RWPE2 (cell line): ENCODE data around the gene TCF7L2.

Experiments used
- ATAC-seq: fragments of 200-7000 bp; cut with Tn5 transposase; 3 replicates; pipeline ENCODE4 v1.9.1; 2021; ENCODE audit warnings: low read depth
- DNase-seq: peaks from one replicate; pipeline ENCODE4 v3.0.0-alpha.2; 2020; ENCODE audit warnings: low spot score
- H3K27ac ChIP-seq: fragments of 450-650 bp; 2 replicates; pipeline ENCODE4 v1.5.1; 2017; ENCODE audit warnings: mild to moderate bottlenecking; ENCODE audit not compliant: poor library complexity, severe bottlenecking
- H3K27me3 ChIP-seq: fragments of 250-450 bp; sonication (Bioruptor Pico); 2 replicates; pipeline ENCODE4 v1.5.1; 2021; ENCODE audit warnings: mild to moderate bottlenecking, moderate library complexity; ENCODE audit not compliant: insufficient read depth, poor library complexity, severe bottlenecking
- H3K36me3 ChIP-seq: fragments of 250-450 bp; sonication (Bioruptor Pico); 2 replicates; pipeline ENCODE4 v1.5.1; 2020; ENCODE audit warnings: low read depth, mild to moderate bottlenecking, moderate library complexity
- H3K4me1 ChIP-seq: fragments of 250-450 bp; sonication (Bioruptor Pico); 2 replicates; pipeline ENCODE4 v1.5.1; 2021; ENCODE audit warnings: mild to moderate bottlenecking, moderate library complexity; ENCODE audit not compliant: insufficient read depth, poor library complexity, severe bottlenecking
- H3K4me3 ChIP-seq: fragments of 250-450 bp; sonication (Bioruptor Pico); 2 replicates; pipeline ENCODE4 v1.5.1; 2021; ENCODE audit warnings: mild to moderate bottlenecking, moderate library complexity; ENCODE audit not compliant: severe bottlenecking
- H3K9me3 ChIP-seq: fragments of 250-450 bp; sonication (Bioruptor Pico); 2 replicates; pipeline ENCODE4 v1.5.1; 2021; ENCODE audit warnings: mild to moderate bottlenecking, moderate library complexity; ENCODE audit not compliant: severe bottlenecking
- CTCF ChIP-seq: fragments of 450-650 bp; IDR thresholded peaks from one replicate; pipeline ENCODE4 v1.5.1; 2017; ENCODE audit warnings: mild to moderate bottlenecking, moderate library complexity; ENCODE audit not compliant: poor library complexity, severe bottlenecking

The TCF7L2 gene

GRCh38 chr10:113026679-113027078 lies 76.6 kb downstream of the TCF7L2 start:
- H3K4me3 ChIP-seq: no peak overlapping the region

GRCh38 chr10:113027230-113027573 lies 77.2 kb downstream of the TCF7L2 start:
- H3K4me1 ChIP-seq: peaks cover 14% of the 10 kb centered on the region
- no peak for ATAC-seq
- no peaks in the 10 kb centered on the region for H3K36me3 ChIP-seq
- H3K4me3 ChIP-seq: no peak overlapping the region
- H3K27me3 ChIP-seq: no peaks in the 10 kb centered on the region
- H3K27ac ChIP-seq: no peak overlapping the region
- no peaks in the 10 kb centered on the region for H3K9me3 ChIP-seq
- DNase-seq: no peak
- no peak for TF ChIP-seq CTCF

More at GRCh38 chr10:113026679-113027078, 76.6 kb downstream of the TCF7L2 start:
- DNase-seq (no peak), ATAC-seq (no peak)
- no peak for TF ChIP-seq CTCF
- Histone ChIP-seq H3K36me3 (no peaks in the 10 kb centered on the region), H3K4me1 (peaks cover 14% of the 10 kb centered on the region), H3K9me3 (no peaks in the 10 kb centered on the region), H3K27ac (no peak overlapping the region), H3K27me3 (no peaks in the 10 kb centered on the region)

GRCh38 chr10:113027574-113028455 lies 77.8 kb downstream of the TCF7L2 start:
- no peak for DNase-seq

GRCh38 chr10:113028456-113029440 lies 78.7 kb downstream of the TCF7L2 start:
- H3K4me3 ChIP-seq: no peak overlapping the region
- no peaks in the 10 kb centered on the region for H3K9me3 ChIP-seq
- no peaks in the 10 kb centered on the region for H3K27me3 ChIP-seq
- DNase-seq: no peak
- no peak for ATAC-seq
- H3K36me3 ChIP-seq: peaks cover 3% of the 10 kb centered on the region; the same call in 1 of the 2 replicates
- no peak overlapping the region for H3K27ac ChIP-seq
- peaks cover 14% of the 10 kb centered on the region for H3K4me1 ChIP-seq
- no peak for TF ChIP-seq CTCF

More at GRCh38 chr10:113027574-113028455, 77.8 kb downstream of the TCF7L2 start:
- H3K36me3 ChIP-seq: peaks cover 3% of the 10 kb centered on the region; the same call in 1 of the 2 replicates
- no peak for TF ChIP-seq CTCF
- H3K4me1 ChIP-seq: peaks cover 14% of the 10 kb centered on the region
- no peak overlapping the region for H3K4me3 ChIP-seq
- ATAC-seq: no peak
- no peaks in the 10 kb centered on the region for H3K9me3 ChIP-seq
- H3K27ac ChIP-seq: no peak overlapping the region
- no peaks in the 10 kb centered on the region for H3K27me3 ChIP-seq
